ENCODE results near the gene PRDM7.
A peak's percentile ranks its signal among the peaks of the same experiment; 100 is the strongest.
"Not testable (repeated sequence)": the region's sequence is repeated elsewhere in the genome, so short reads cannot be mapped to it uniquely, and the experiment has no call there.

The PRDM7 gene

GRCh38 chr16:90010676-90011507, 66.2 kb downstream of the PRDM7 start:
- in situ Hi-C loops (cut with HindIII; ENCODE audit: low sequenced_read_pairs): no loop called here
- no peak overlapping the region for H3K4me3 ChIP-seq (ENCODE audit: low read depth, low read length)
- no peak for TF ChIP-seq CTCF (IDR thresholded peaks at IDR 0.05; ENCODE audit: low read depth, low read length)
- no peak for DNase-seq (ENCODE audit: low read depth, low spot score)

GRCh38 chr16:90009172-90009899, 67.8 kb downstream of the PRDM7 start:
- in situ Hi-C loops (cut with HindIII; ENCODE audit: low sequenced_read_pairs): no loop called here
- TF ChIP-seq CTCF (IDR thresholded peaks at IDR 0.05; ENCODE audit: low read depth, low read length): no peak
- H3K4me3 ChIP-seq (ENCODE audit: low read depth, low read length): no peak overlapping the region
- DNase-seq (ENCODE audit: low read depth, low spot score): no peak

GRCh38 chr16:90008708-90009145, 68.4 kb downstream of the PRDM7 start:
- no peak overlapping the region for H3K4me3 ChIP-seq (ENCODE audit: low read depth, low read length)
- TF ChIP-seq CTCF (IDR thresholded peaks at IDR 0.05; ENCODE audit: low read depth, low read length): no peak
- in situ Hi-C loops (cut with HindIII; ENCODE audit: low sequenced_read_pairs): no loop called here
- peak; percentile 22 for DNase-seq (ENCODE audit: low read depth, low spot score)

GRCh38 chr16:90007635-90008234, 69.4 kb downstream of the PRDM7 start:
- in situ Hi-C loops (cut with HindIII; ENCODE audit: low sequenced_read_pairs); DNase-seq (ENCODE audit: low read depth, low spot score); H3K4me3 ChIP-seq (ENCODE audit: low read depth, low read length): not testable (repeated sequence)

- H3K4me3 ChIP-seq (ENCODE audit: low read depth, low read length): no peak overlapping the region
- in situ Hi-C loops (cut with HindIII; ENCODE audit: low sequenced_read_pairs): no loop called here
- TF ChIP-seq CTCF (IDR thresholded peaks at IDR 0.05; ENCODE audit: low read depth, low read length): no peak
- DNase-seq (ENCODE audit: low read depth, low spot score): no peak
Measured at GRCh38 chr16:90007015-90007414, 70.1 kb downstream of the PRDM7 start.

All from astrocyte of the spinal cord (primary cell).